Nephron progenitor cell (in vitro differentiated cells): ENCODE results near the gene PRICKLE2.

Experiments used
- DNase-seq: peaks from one replicate; pipeline ENCODE4 v3.0.0; 2021
- H3K27ac Mint-ChIP-seq: 2 replicates; pipeline ENCODE4 v1.8.0; 2021; ENCODE audit warnings: mild to moderate bottlenecking, moderate library complexity, mixed read lengths
- H3K27me3 Mint-ChIP-seq: 2 replicates; pipeline ENCODE4 v1.8.0; 2021; ENCODE audit warnings: mild to moderate bottlenecking, low read depth, mixed read lengths; ENCODE audit not compliant: poor library complexity
- H3K36me3 Mint-ChIP-seq: 2 replicates; pipeline ENCODE4 v1.8.0; 2021; ENCODE audit warnings: low read depth, mixed read lengths
- H3K4me1 Mint-ChIP-seq: 2 replicates; pipeline ENCODE4 v1.8.0; 2021; ENCODE audit warnings: mixed read lengths
- H3K4me3 Mint-ChIP-seq: 2 replicates; pipeline ENCODE4 v1.8.0; 2021; ENCODE audit warnings: mild to moderate bottlenecking, moderate library complexity, mixed read lengths
- H3K9me3 Mint-ChIP-seq: 2 replicates; pipeline ENCODE4 v1.8.0; 2021; ENCODE audit warnings: mild to moderate bottlenecking, moderate library complexity, mixed read lengths
- CTCF ChIP-seq: fragments of 200-600 bp; sonication (generic); IDR thresholded peaks from 2 replicates; pipeline ENCODE4 v1.5.0; 2021; ENCODE audit warnings: antibody characterized with exemption

Gene PRICKLE2

GRCh38 chr3:64199932-64200331 is 25.3 kb downstream of the PRICKLE2 start:
- no peak for TF ChIP-seq CTCF

GRCh38 chr3:64196236-64196929 is 28.9 kb downstream of the PRICKLE2 start:
- H3K4me3 Mint-ChIP-seq = no peak overlapping the region
- no peak for TF ChIP-seq CTCF
- peaks cover 40% of the 10 kb centered on the region for H3K9me3 Mint-ChIP-seq
- H3K27me3 Mint-ChIP-seq = no peaks in the 10 kb centered on the region
- no peaks in the 10 kb centered on the region for H3K4me1 Mint-ChIP-seq
- H3K36me3 Mint-ChIP-seq = peaks cover 86% of the 10 kb centered on the region
- no peak for DNase-seq
- no peak overlapping the region for H3K27ac Mint-ChIP-seq

More at GRCh38 chr3:64199932-64200331, 25.3 kb downstream of the PRICKLE2 start:
- Mint-ChIP-seq H3K9me3 (peaks cover 19% of the 10 kb centered on the region), H3K27ac (no peak overlapping the region), H3K4me3 (no peak overlapping the region), H3K4me1 (peaks cover 15% of the 10 kb centered on the region), H3K36me3 (peaks cover 67% of the 10 kb centered on the region), H3K27me3 (no peaks in the 10 kb centered on the region)
- no peak for DNase-seq

- no peaks in the 10 kb centered on the region for H3K27me3 Mint-ChIP-seq
- peaks cover 37% of the 10 kb centered on the region for H3K9me3 Mint-ChIP-seq
- DNase-seq = no peak
- H3K36me3 Mint-ChIP-seq = peaks cover 86% of the 10 kb centered on the region
- no peak overlapping the region for H3K27ac Mint-ChIP-seq
- no peak for TF ChIP-seq CTCF
- H3K4me1 Mint-ChIP-seq = no peaks in the 10 kb centered on the region
- H3K4me3 Mint-ChIP-seq = no peak overlapping the region
These were observed 29.5 kb downstream of the PRICKLE2 start for GRCh38 chr3:64195789-64196188.

GRCh38 chr3:64191822-64192221 is 33.4 kb downstream of the PRICKLE2 start:
- Mint-ChIP-seq H3K36me3 (peaks cover 52% of the 10 kb centered on the region), H3K4me1 (peaks cover 38% of the 10 kb centered on the region), H3K9me3 (peaks cover 26% of the 10 kb centered on the region), H3K4me3 (no peak overlapping the region), H3K27me3 (no peaks in the 10 kb centered on the region), H3K27ac (no peak overlapping the region)
- no peak for DNase-seq
- no peak for TF ChIP-seq CTCF

GRCh38 chr3:64190517-64191515 is 34.5 kb downstream of the PRICKLE2 start:
- peaks cover 48% of the 10 kb centered on the region for H3K4me1 Mint-ChIP-seq
- peaks cover 43% of the 10 kb centered on the region for H3K36me3 Mint-ChIP-seq
- no peak overlapping the region for H3K4me3 Mint-ChIP-seq
- DNase-seq = no peak
- TF ChIP-seq CTCF = no peak
- peaks cover 25% of the 10 kb centered on the region for H3K9me3 Mint-ChIP-seq
- H3K27ac Mint-ChIP-seq = no peak overlapping the region
- H3K27me3 Mint-ChIP-seq = peaks cover 1% of the 10 kb centered on the region
